CD14-positive monocyte (primary cell): ENCODE measurements around the gene PMEPA1. TPM values are rescaled to one million over a fixed set of nuclear protein-coding genes. Genes with fewer than 3 reads are reported as not detected.

Experiments
- DNase-seq, 3 donors: peaks; one replicate each; pipeline ENCODE4 v3.0.0-alpha.2; 2011 to 2022
- H2AFZ ChIP-seq: 2 replicates; pipeline ENCODE4 v1.6.0; 2012; ENCODE audit warnings: mild to moderate bottlenecking, low read depth, low read length, inconsistent platforms; ENCODE audit not compliant: insufficient read depth, poor library complexity, severe bottlenecking
- H3K27ac ChIP-seq, 2 donors: 1 replicate in 1 of 2; 2 replicates in 1 of 2; pipeline ENCODE4 v1.5.1; 2012 to 2013; ENCODE audit warnings: low read length in 2 of 2, control low read depth in 1 of 2, inconsistent platforms in 1 of 2, low read depth in 1 of 2, mild to moderate bottlenecking in 1 of 2
- H3K27me3 ChIP-seq, 2 donors: one replicate each; pipeline versions ENCODE4 v1.6.0 to v1.6.1; 2011 to 2013; ENCODE audit warnings: low read length in 2 of 2; ENCODE audit not compliant: control insufficient read depth in 2 of 2, insufficient read depth in 2 of 2
- H3K36me3 ChIP-seq, 2 donors: replicated peaks in 1 of 2; 1 replicate in 1 of 2; 2 replicates in 1 of 2; pipeline versions ENCODE4 v1.5.1 to v1.6.1; 2012 to 2013; ENCODE audit warnings: low read length in 2 of 2, control low read depth in 1 of 2, inconsistent platforms in 1 of 2, mild to moderate bottlenecking in 1 of 2; ENCODE audit not compliant: insufficient read depth in 2 of 2, control insufficient read depth in 1 of 2
- H3K4me1 ChIP-seq, 2 donors: 1 replicate in 1 of 2; 2 replicates in 1 of 2; pipeline versions ENCODE4 v1.5.1 to v1.6.1; 2012 to 2013; ENCODE audit warnings: low read length in 2 of 2, control low read depth in 1 of 2, inconsistent platforms in 1 of 2, mild to moderate bottlenecking in 1 of 2, moderate library complexity in 1 of 2; ENCODE audit not compliant: insufficient read depth in 2 of 2, control insufficient read depth in 1 of 2
- H3K4me2 ChIP-seq: replicated peaks from 2 replicates; pipeline ENCODE3; 2012; ENCODE audit warnings: low read length, moderate library complexity, mild to moderate bottlenecking; ENCODE audit not compliant: poor library complexity, severe bottlenecking; ENCODE audit errors: extremely low read depth
- H3K4me3 ChIP-seq, 3 experiments: fragments of 200-600 bp in 1 of 3; sonication (generic) in 1 of 3; replicated peaks in 1 of 3; 1 replicate in 2 of 3; 2 replicates in 1 of 3; pipeline ENCODE4 v1.5.1; 2011 to 2013; ENCODE audit warnings: low read length in 3 of 3, mild to moderate bottlenecking in 3 of 3, control low read depth in 2 of 3, low read depth in 2 of 3, inconsistent platforms in 1 of 3, moderate library complexity in 1 of 3
- H3K79me2 ChIP-seq: 2 replicates; pipeline ENCODE4 v1.6.0; 2012; ENCODE audit warnings: mild to moderate bottlenecking, control low read depth, inconsistent platforms, low read length, moderate library complexity; ENCODE audit not compliant: insufficient read depth
- H3K9ac ChIP-seq: 2 replicates; pipeline ENCODE4 v1.6.0; 2017; ENCODE audit warnings: low read length, mild to moderate bottlenecking; ENCODE audit not compliant: insufficient read depth, poor library complexity, severe bottlenecking
- H3K9me3 ChIP-seq, 2 donors: replicated peaks in 1 of 2; 1 replicate in 1 of 2; 2 replicates in 1 of 2; pipeline versions ENCODE4 v1.5.1 to v1.6.1; 2012 to 2013; ENCODE audit warnings: low read length in 2 of 2, control low read depth in 1 of 2; ENCODE audit not compliant: control insufficient read depth in 1 of 2, insufficient read depth in 1 of 2
- H4K20me1 ChIP-seq: 2 replicates; pipeline ENCODE4 v1.6.0; 2012; ENCODE audit warnings: mild to moderate bottlenecking, low read length, control low read depth, moderate library complexity; ENCODE audit not compliant: insufficient read depth
- H3K27ac Mint-ChIP-seq, 7 donors: one replicate each; pipeline ENCODE4 v1.8.0; 2020; ENCODE audit warnings: mild to moderate bottlenecking in 7 of 7, mixed read lengths in 7 of 7, moderate library complexity in 6 of 7, inconsistent platforms in 2 of 7
- H3K27me3 Mint-ChIP-seq, 3 donors: one replicate each; pipeline ENCODE4 v1.8.0; 2021 to 2022; ENCODE audit warnings: low read depth in 3 of 3, mild to moderate bottlenecking in 3 of 3, mixed read lengths in 3 of 3, moderate library complexity in 3 of 3, inconsistent platforms in 1 of 3
- H3K36me3 Mint-ChIP-seq, 2 donors: one replicate each; pipeline ENCODE4 v1.8.0; 2020; ENCODE audit warnings: mixed read lengths in 2 of 2, inconsistent platforms in 1 of 2, mild to moderate bottlenecking in 1 of 2
- H3K4me1 Mint-ChIP-seq: one replicate; pipeline ENCODE4 v1.8.0; 2020; ENCODE audit warnings: mild to moderate bottlenecking, mixed read lengths
- H3K4me3 Mint-ChIP-seq, 2 donors: one replicate each; pipeline ENCODE4 v1.8.0; 2020; ENCODE audit warnings: mild to moderate bottlenecking in 2 of 2, mixed read lengths in 2 of 2, moderate library complexity in 1 of 2
- H3K9me3 Mint-ChIP-seq, 7 donors: one replicate each; pipeline ENCODE4 v1.8.0; 2020 to 2022; ENCODE audit warnings: mixed read lengths in 7 of 7, mild to moderate bottlenecking in 6 of 7, moderate library complexity in 6 of 7, inconsistent platforms in 2 of 7
- CTCF ChIP-seq: fragments of 200-600 bp; IDR thresholded peaks from one replicate; pipeline ENCODE4 v1.8.0; 2022; ENCODE audit warnings: antibody characterized with exemption, mild to moderate bottlenecking
- WGBS: methylation state at CpG from one replicate; pipeline ENCODE4 v1.1.5; 2013; ENCODE audit warnings: missing lambda C conversion rate; ENCODE audit not compliant: insufficient coverage; 5-methylcytosine and 5-hydroxymethylcytosine counted together
- intact Hi-C, 2 donors: fragments of 100-400 bp; cut with micrococcal nuclease; formaldehyde crosslinking; loops; one replicate each; pipeline versions ENCODE4 v1.15.0 to v1.15.1; 2023
- polyA plus RNA-seq, 3 donors: library from polyadenylated mRNA; depleted of rRNA in 1 of 3; unstranded in 2 of 3; stranded (reverse) in 1 of 3; fragments of 300-500 nt in 2 of 3; fragments of >200 nt in 1 of 3; fragmentation: Illumina TruSeq in 2 of 3; gene quantifications; 1 replicate in 2 of 3; 2 replicates in 1 of 3; pipeline ENCODE4 v1.2.3, GENCODE V29; 2012 to 2021

Gene PMEPA1
- polyA plus RNA-seq, 3 donors = 0.12 to 0.73 (median 0.59) TPM

DNA sequence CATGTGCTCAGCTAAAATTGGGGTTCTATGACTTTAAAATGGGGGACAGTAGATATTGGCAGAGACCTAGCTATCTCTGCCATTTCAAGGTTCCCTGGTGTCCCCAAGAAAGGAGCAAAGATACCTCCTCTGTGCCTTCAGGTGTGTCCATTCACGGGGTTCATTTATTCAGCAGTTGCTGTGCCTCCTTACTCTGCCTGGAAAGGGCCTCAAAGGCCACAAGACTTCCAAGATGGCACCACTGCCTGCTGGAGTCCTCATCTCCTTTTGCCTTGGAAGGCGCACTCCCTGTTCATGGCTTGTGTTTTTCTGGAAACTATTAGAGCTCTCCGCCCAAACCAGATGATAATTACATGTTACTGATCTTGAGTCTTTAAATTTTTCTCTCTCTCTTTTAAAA is 85.7 kb downstream of the PMEPA1 start:
- DNase-seq = no peak
- intact Hi-C loops = loop anchor here in 1 of 2 donors (10.0 kb wide), 2 partner anchors 91 to 249 kb away; partner anchors contain the start of gene PMEPA1
- 100% methylated on average over 1 of the region's 3 CpGs for WGBS
- H2AFZ ChIP-seq = no peak overlapping the region
- H3K9ac ChIP-seq = no peak overlapping the region
- no peaks in the 10 kb centered on the region for H4K20me1 ChIP-seq
- peaks cover 16 to 18% (median 17%) of the 10 kb centered on the region in 7 donors for H3K9me3 Mint-ChIP-seq
- H3K4me1 Mint-ChIP-seq = peaks cover 56% of the 10 kb centered on the region
- H3K27me3 Mint-ChIP-seq = peaks cover 0 to 3% (median 0%) of the 10 kb centered on the region in 3 donors
- TF ChIP-seq CTCF = no peak
- peaks cover 9 to 13% of the 10 kb centered on the region in 2 donors for H3K9me3 ChIP-seq
- H3K27me3 ChIP-seq = no peaks in the 10 kb centered on the region
- H3K4me3 ChIP-seq = no peak overlapping the region
- H3K27ac ChIP-seq = no peak overlapping the region
- peaks cover 14% of the 10 kb centered on the region for H3K79me2 ChIP-seq
- H3K4me2 ChIP-seq = no peak overlapping the region
- H3K36me3 Mint-ChIP-seq = peaks cover 16 to 21% of the 10 kb centered on the region in 2 donors
- H3K36me3 ChIP-seq = peaks cover 0 to 11% of the 10 kb centered on the region in 2 donors
- H3K4me3 Mint-ChIP-seq = no peak overlapping the region
- H3K4me1 ChIP-seq = peaks cover 52 to 62% of the 10 kb centered on the region in 2 donors
- no peak overlapping the region for H3K27ac Mint-ChIP-seq

- Mint-ChIP-seq H3K27ac (peak overlapping the region in 2 of 7 donors; percentile 18 to 38), H3K4me3 (no peak overlapping the region), H3K4me1 (peaks cover 61% of the 10 kb centered on the region), H3K36me3 (peaks cover 21% of the 10 kb centered on the region in 2 donors), H3K27me3 (peaks cover 0 to 4% (median 3%) of the 10 kb centered on the region in 3 donors), H3K9me3 (peaks cover 16 to 18% (median 17%) of the 10 kb centered on the region in 7 donors)
- Histone ChIP-seq H3K4me1 (peaks cover 55 to 62% of the 10 kb centered on the region in 2 donors), H4K20me1 (no peaks in the 10 kb centered on the region), H3K4me2 (no peak overlapping the region), H3K9ac (no peak overlapping the region), H3K4me3 (no peak overlapping the region), H3K9me3 (peaks cover 9 to 13% of the 10 kb centered on the region in 2 donors), H3K27me3 (no peaks in the 10 kb centered on the region), H3K79me2 (peaks cover 14% of the 10 kb centered on the region), H3K36me3 (peaks cover 0 to 11% of the 10 kb centered on the region in 2 donors), H2AFZ (no peak overlapping the region), H3K27ac (no peak overlapping the region)
- intact Hi-C loops = loop anchor here in 1 of 2 donors (10.0 kb wide), 2 partner anchors 92 to 248 kb away; partner anchors contain the start of gene PMEPA1
- TF ChIP-seq CTCF = peak; percentile 72
- DNase-seq = peak in 2 of 3 donors; percentile 36 to 48
- WGBS = 80% methylated on average over 11 of the region's 14 CpGs
Observed at GRCh38 chr20:57622579-57623381, 87.0 kb downstream of the PMEPA1 start.
